ENCODE results near the gene CNTN4. TPM values are rescaled to one million over a fixed set of nuclear protein-coding genes. Genes with fewer than 3 reads are reported as not detected.

Gene CNTN4
- total RNA-seq, 1 experiment from 2014 or later, result 1.6 TPM

DNA sequence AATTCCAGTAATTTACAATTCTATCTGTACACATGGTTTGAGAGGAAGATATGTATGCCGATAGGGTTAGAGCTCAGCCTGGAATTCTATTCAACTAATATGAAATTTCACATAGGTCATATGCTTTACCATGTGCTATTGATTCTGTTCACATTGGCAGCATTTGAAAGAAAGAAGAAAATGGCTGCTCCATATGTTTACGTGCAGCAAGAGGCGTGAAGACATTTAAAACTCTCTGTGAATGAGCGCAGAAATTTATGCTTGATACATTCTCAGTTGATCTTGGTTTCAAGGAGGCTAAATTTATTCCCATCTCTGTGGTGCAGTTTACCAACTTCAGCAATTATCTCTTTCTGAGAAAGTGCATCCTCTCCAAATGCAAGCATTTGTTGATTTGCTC is 478.9 kb downstream of the CNTN4 start:
- H4K20me1 ChIP-seq (ENCODE audit: control insufficient read depth, insufficient read depth, insufficient read length), result no peaks in the 10 kb centered on the region
- no peak overlapping the region for H2BK12ac ChIP-seq (ENCODE audit: insufficient read length, low read depth, low read length)
- no peak overlapping the region for H3K27ac Mint-ChIP-seq
- H4K91ac ChIP-seq (ENCODE audit: insufficient read length, low read depth, low read length), result no peak overlapping the region
- no peaks in the 10 kb centered on the region for H3K4me1 ChIP-seq (ENCODE audit: insufficient read depth, low read length)
- no peaks in the 10 kb centered on the region for H3K27me3 Mint-ChIP-seq (ENCODE audit: low read depth)
- H3K4me2 ChIP-seq (ENCODE audit: insufficient read depth, insufficient read length, low read length), result no peak overlapping the region
- H3K56ac ChIP-seq (ENCODE audit: insufficient read length, low read depth, low read length), result no peak overlapping the region
- DNase-seq, result no peak
- H3K23me2 ChIP-seq (ENCODE audit: insufficient read length, low read depth, low read length, poor library complexity, severe bottlenecking), result no peaks in the 10 kb centered on the region
- H3K36me3 Mint-ChIP-seq (ENCODE audit: insufficient read depth in 1 of 3, low read depth in 3 of 3), result no peaks in the 10 kb centered on the region
- no CpG with 5 or more reads among the region's 4 CpGs for WGBS (ENCODE audit: extremely low coverage, insufficient read length, low lambda C conversion rate)
- no peaks in the 10 kb centered on the region for H3K9me3 Mint-ChIP-seq
- H2BK15ac ChIP-seq (ENCODE audit: low read depth, low read length), result no peak overlapping the region
- H3K4me1 Mint-ChIP-seq, result no peaks in the 10 kb centered on the region
- H3K9ac ChIP-seq (ENCODE audit: extremely low read depth, insufficient read length, low read length), result no peak overlapping the region
- H2AFZ ChIP-seq (ENCODE audit: low read length), result no peak overlapping the region
- no peaks in the 10 kb centered on the region for H3K79me2 ChIP-seq (ENCODE audit: insufficient read depth, low read length)
- no peaks in the 10 kb centered on the region for H3K27me3 ChIP-seq (ENCODE audit: insufficient read depth, low read length)
- no peak overlapping the region for H2BK5ac ChIP-seq (ENCODE audit: insufficient read length, low read length)
- H2BK120ac ChIP-seq (ENCODE audit: low read depth, low read length, poor library complexity, severe bottlenecking), result no peak overlapping the region
- no peak overlapping the region for H2AK5ac ChIP-seq (ENCODE audit: insufficient read length, low read length)
- H3K23ac ChIP-seq (ENCODE audit: insufficient read length, low read depth, low read length), result no peak overlapping the region
- no peak overlapping the region for H3K27ac ChIP-seq (ENCODE audit: insufficient read length, low read depth, low read length)
- H3K4ac ChIP-seq (ENCODE audit: low read depth, low read length), result no peak overlapping the region
- H3K79me1 ChIP-seq (ENCODE audit: insufficient read depth, low read depth, low read length, poor library complexity, severe bottlenecking), result no peaks in the 10 kb centered on the region
- no peak overlapping the region for H4K5ac ChIP-seq (ENCODE audit: insufficient read length, low read depth, low read length)
- H3K14ac ChIP-seq (ENCODE audit: insufficient read depth, low read length), result no peak overlapping the region
- TF ChIP-seq, protein P1, sequence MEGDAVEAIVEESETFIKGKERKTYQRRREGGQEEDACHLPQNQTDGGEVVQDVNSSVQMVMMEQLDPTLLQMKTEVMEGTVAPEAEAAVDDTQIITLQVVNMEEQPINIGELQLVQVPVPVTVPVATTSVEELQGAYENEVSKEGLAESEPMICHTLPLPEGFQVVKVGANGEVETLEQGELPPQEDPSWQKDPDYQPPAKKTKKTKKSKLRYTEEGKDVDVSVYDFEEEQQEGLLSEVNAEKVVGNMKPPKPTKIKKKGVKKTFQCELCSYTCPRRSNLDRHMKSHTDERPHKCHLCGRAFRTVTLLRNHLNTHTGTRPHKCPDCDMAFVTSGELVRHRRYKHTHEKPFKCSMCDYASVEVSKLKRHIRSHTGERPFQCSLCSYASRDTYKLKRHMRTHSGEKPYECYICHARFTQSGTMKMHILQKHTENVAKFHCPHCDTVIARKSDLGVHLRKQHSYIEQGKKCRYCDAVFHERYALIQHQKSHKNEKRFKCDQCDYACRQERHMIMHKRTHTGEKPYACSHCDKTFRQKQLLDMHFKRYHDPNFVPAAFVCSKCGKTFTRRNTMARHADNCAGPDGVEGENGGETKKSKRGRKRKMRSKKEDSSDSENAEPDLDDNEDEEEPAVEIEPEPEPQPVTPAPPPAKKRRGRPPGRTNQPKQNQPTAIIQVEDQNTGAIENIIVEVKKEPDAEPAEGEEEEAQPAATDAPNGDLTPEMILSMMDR (conservative IDR thresholded peaks at IDR 0.05), result no peak
- no peaks in the 10 kb centered on the region for H3K9me3 ChIP-seq (ENCODE audit: control insufficient read depth, low read depth, low read length)
- no peak overlapping the region for H3K18ac ChIP-seq (ENCODE audit: insufficient read length, low read depth, low read length)
- H4K8ac ChIP-seq (replicated peaks; ENCODE audit: insufficient read length, low read depth, low read length), result no peak overlapping the region
- H3K4me3 Mint-ChIP-seq, result no peak overlapping the region
- H2BK20ac ChIP-seq (ENCODE audit: low read depth, low read length, poor library complexity, severe bottlenecking), result no peak overlapping the region
- H3T11ph ChIP-seq (ENCODE audit: low read length), result no peak overlapping the region

Measured in H9 (cell line).